HepG2 (cell line): ENCODE data around the gene SLC7A4. TPM values are rescaled to one million over a fixed set of nuclear protein-coding genes. Genes with fewer than 3 reads are reported as not detected.

Source experiments
- ATAC-seq: fragments of 200-7000 bp; cut with Tn5 transposase; 3 replicates; pipeline ENCODE4 v1.9.1; 2020; ENCODE audit warnings: mild to moderate bottlenecking, moderate library complexity
- BruUV-seq: library from RNA; stranded (reverse); fragments of 400-500 nt; replicated peaks from 2 replicates; lab custom pipeline; 2021; lab: Mats Ljungman, UMichigan
- CTCF ChIA-PET: fragments of 300-600 bp; formaldehyde crosslinking; extraction: SDS; loops from one replicate; lab custom pipeline; 2021; ENCODE audit warnings: low total read pairs, inconsistent platforms, low intra/inter-chr PET ratio; lab: Yijun Ruan, JAX
- POLR2A ChIA-PET: fragments of 350-600 bp; sonication (Branson Sonifier 250); formaldehyde crosslinking; loops from one replicate; lab custom pipeline; 2020; ENCODE audit warnings: antibody characterized with exemption, inconsistent platforms; lab: Yijun Ruan, JAX
- DNase-seq: peaks from one replicate; pipeline ENCODE4 v3.0.0-alpha.2; 2015; ENCODE audit warnings: low spot score
- FAIRE-seq: peaks from 3 replicates; lab custom pipeline; 2011; peaks lifted over from hg19 to GRCh38; lab: Jason Lieb, UNC
- H2AFZ ChIP-seq: one replicate; pipeline ENCODE4 v1.6.1; 2011; ENCODE audit warnings: low read length, inconsistent platforms
- H3K27ac ChIP-seq: fragments of 300-600 bp; 3 replicates; pipeline ENCODE4 v1.8.0; 2011; ENCODE audit warnings: mixed run types, mild to moderate bottlenecking, mixed read lengths, low read length, inconsistent platforms; ENCODE audit not compliant: insufficient read depth; ENCODE audit errors: extremely low read length
- H3K27me3 ChIP-seq, 2 experiments: fragments of 200-600 bp in 1 of 2; 2 replicates in 1 of 2; 3 replicates in 1 of 2; pipeline versions ENCODE4 v1.6.0 to v1.8.0; 2011; ENCODE audit warnings: low read length in 2 of 2, mild to moderate bottlenecking in 2 of 2, moderate library complexity in 2 of 2, inconsistent platforms in 1 of 2; ENCODE audit not compliant: insufficient read depth in 2 of 2, control insufficient read depth in 1 of 2
- H3K36me3 ChIP-seq, 2 experiments: fragments of 200-600 bp in 1 of 2; replicated peaks in 1 of 2; 2 replicates in 1 of 2; 3 replicates in 1 of 2; pipeline versions ENCODE4 v1.5.1 to v1.8.0; 2011; ENCODE audit warnings: low read length in 2 of 2, inconsistent platforms in 1 of 2; ENCODE audit not compliant: insufficient read depth in 2 of 2, control insufficient read depth in 1 of 2
- H3K4me1 ChIP-seq: 2 replicates; pipeline ENCODE4 v1.5.1; 2012; ENCODE audit warnings: low read length, inconsistent platforms; ENCODE audit not compliant: insufficient read depth
- H3K4me2 ChIP-seq: 2 replicates; pipeline ENCODE4 v1.6.0; 2011; ENCODE audit warnings: low read depth, low read length, inconsistent platforms
- H3K4me3 ChIP-seq, 3 experiments: fragments of 200-600 bp in 1 of 3; sonication (generic), shearing (Covaris generic) in 1 of 3; replicated peaks in 1 of 3; 2 replicates each; pipeline ENCODE4 v1.5.1; 2011 to 2016; ENCODE audit warnings: low read length in 3 of 3, inconsistent platforms in 2 of 3, low read depth in 2 of 3, mild to moderate bottlenecking in 2 of 3, control low read depth in 1 of 3, mixed read lengths in 1 of 3; ENCODE audit not compliant: insufficient read depth in 1 of 3
- H3K79me2 ChIP-seq: one replicate; pipeline ENCODE4 v1.6.1; 2011; ENCODE audit warnings: low read length, inconsistent platforms; ENCODE audit not compliant: insufficient read depth
- H3K9ac ChIP-seq: 2 replicates; pipeline ENCODE4 v1.6.0; 2011; ENCODE audit warnings: mild to moderate bottlenecking, low read depth, low read length, inconsistent platforms; ENCODE audit not compliant: insufficient read depth
- H3K9me3 ChIP-seq: 2 replicates; pipeline ENCODE4 v1.5.1; 2012; ENCODE audit warnings: mild to moderate bottlenecking, low read length
- H4K20me1 ChIP-seq: 2 replicates; pipeline ENCODE4 v1.6.0; 2011; ENCODE audit warnings: inconsistent platforms, mild to moderate bottlenecking, low read length, moderate library complexity; ENCODE audit not compliant: insufficient read depth
- ARNT2 ChIP-seq: sonication (generic); formaldehyde crosslinking; IDR thresholded peaks from 2 replicates; pipeline ENCODE4 v1.8.0; 2022; ENCODE audit warnings: mild to moderate bottlenecking, low read depth, missing genetic modification reagents, moderate library complexity
- BORCS8-MEF2B ChIP-seq: sonication (generic); formaldehyde crosslinking; IDR thresholded peaks from 2 replicates; pipeline ENCODE4 v1.8.0; 2022; ENCODE audit warnings: mild to moderate bottlenecking, missing genetic modification reagents
- CEBPB ChIP-seq: IDR thresholded peaks from 2 replicates; pipeline ENCODE4 v1.6.1; 2011; ENCODE audit warnings: low read depth, low read length, improper control_type of control experiment, borderline replicate concordance
- CHCHD3 ChIP-seq: sonication (generic); formaldehyde crosslinking; IDR thresholded peaks from 2 replicates; pipeline ENCODE4 v1.8.0; 2022; ENCODE audit warnings: mild to moderate bottlenecking, missing genetic modification reagents, moderate library complexity
- HDAC6 ChIP-seq: fragments of 200-600 bp; sonication (generic); IDR thresholded peaks from 2 replicates; pipeline ENCODE4 v1.7.0; 2017; ENCODE audit warnings: mild to moderate bottlenecking, antibody characterized with exemption, low read length, low read depth
- HNF4A ChIP-seq: sonication (generic); formaldehyde crosslinking; IDR thresholded peaks from 2 replicates; pipeline ENCODE4 v1.4.0; 2020; ENCODE audit warnings: missing genetic modification reagents
- KLF15 ChIP-seq: sonication (generic); formaldehyde crosslinking; IDR thresholded peaks from 2 replicates; pipeline ENCODE4 v1.8.1; 2023; ENCODE audit warnings: borderline replicate concordance, mild to moderate bottlenecking, inconsistent platforms, missing genetic modification reagents, mixed read lengths
- NAIF1 ChIP-seq: sonication (generic); formaldehyde crosslinking; IDR thresholded peaks from 2 replicates; pipeline ENCODE4 v1.5.0; 2020; ENCODE audit warnings: mild to moderate bottlenecking, missing genetic modification reagents, borderline replicate concordance
- TARDBP ChIP-seq: sonication (generic); formaldehyde crosslinking; IDR thresholded peaks from 2 replicates; pipeline ENCODE4 v1.8.0; 2022; ENCODE audit warnings: mild to moderate bottlenecking, missing genetic modification reagents
- ZC3H13 ChIP-seq: sonication (generic); formaldehyde crosslinking; IDR thresholded peaks from 2 replicates; pipeline ENCODE4 v1.8.1; 2023; ENCODE audit warnings: mild to moderate bottlenecking, missing genetic modification reagents, moderate library complexity
- ZNF12 ChIP-seq: sonication (generic); formaldehyde crosslinking; IDR thresholded peaks from 2 replicates; pipeline ENCODE4 v1.5.0; 2020; ENCODE audit warnings: missing genetic modification reagents
- ZNF205 ChIP-seq: IDR thresholded peaks from 2 replicates; pipeline ENCODE4 v1.6.1; 2018; ENCODE audit warnings: missing biosample characterization, missing genetic modification reagents
- ZSCAN29 ChIP-seq: sonication (generic); formaldehyde crosslinking; conservative IDR thresholded peaks from 2 replicates; pipeline ENCODE4 v1.4.0; 2020; ENCODE audit warnings: mild to moderate bottlenecking, missing genetic modification reagents
- WGBS: methylation state at CpG from one replicate; pipeline ENCODE4 v1.1.6; 2017; ENCODE audit warnings: low lambda C conversion rate; 5-methylcytosine and 5-hydroxymethylcytosine counted together
- in situ Hi-C: cut with HindIII; loops from 2 replicates; pipeline ENCODE4 v1.10.0; 2017; ENCODE audit warnings: low pct_unique_long_range_greater_than_20kb; ENCODE audit not compliant: extremely low pct_ligation_motif_present
- intact Hi-C: fragments of 100-400 bp; cut with micrococcal nuclease; formaldehyde crosslinking; loops from one replicate; pipeline ENCODE4 v1.10.0; 2022; ENCODE audit not compliant: unreplicated experiment
- polyA plus RNA-seq, 8 experiments: library from polyadenylated mRNA; depleted of rRNA in 3 of 8; stranded (reverse) in 7 of 8; unstranded in 1 of 8; fragments of >200 nt; fragmentation: Illumina TruSeq in 4 of 8; extraction: Trizol in 4 of 8; gene quantifications; 2 replicates each; pipeline versions ENCODE4 v1.2.1 to v1.2.3, GENCODE V29; 2011 to 2016; ENCODE audit warnings: low read depth in 4 of 8, missing spikeins in 1 of 8, mixed read lengths in 1 of 8; ENCODE audit not compliant: insufficient read depth in 1 of 8
- total RNA-seq, 5 experiments: library from RNA; depleted of rRNA; stranded (reverse); fragments of >200 nt; fragmentation: Illumina TruSeq; extraction: Trizol; gene quantifications; 2 replicates each; pipeline ENCODE4 v1.2.3, GENCODE V29; 2016; ENCODE audit warnings: low read depth in 1 of 5
- TF ChIP-seq, protein P1 (sequence below): sonication (generic); formaldehyde crosslinking; IDR thresholded peaks from 2 replicates; pipeline ENCODE4 v1.5.0; 2020; ENCODE audit warnings: missing genetic modification reagents, mild to moderate bottlenecking, borderline replicate concordance
- TF ChIP-seq, protein P2 (sequence below): sonication (generic); formaldehyde crosslinking; IDR thresholded peaks from 2 replicates; pipeline ENCODE4 v1.5.0; 2020; ENCODE audit warnings: mild to moderate bottlenecking, low read depth, missing genetic modification reagents, borderline replicate concordance

Gene SLC7A4
- total and polyA plus RNA-seq, 2 of the 13 experiments (the other 11 are each of a cell fraction or from before 2014, with no cell fraction given): not detected

- in situ Hi-C loops: no loop called here
- H4K20me1 ChIP-seq: no peaks in the 10 kb centered on the region
- ChIA-PET POLR2A (interaction anchor here (1.7 kb wide), 1 partner anchor 10 kb away, joined by 9 read pairs; the partner anchor contains the start of gene THAP7), CTCF (no interaction called here)
- ATAC-seq: no peak
- no peak for TF ChIP-seq NAIF1
- TF ChIP-seq ZNF12 (CRISPR knock-in tag): no peak
- no peak for TF ChIP-seq CEBPB
- TF ChIP-seq TARDBP (CRISPR knock-in tag): no peak
- no peak for TF ChIP-seq HNF4A (CRISPR knock-in tag)
- TF ChIP-seq CHCHD3 (CRISPR knock-in tag): no peak
- TF ChIP-seq KLF15 (CRISPR knock-in tag): no peak
- TF ChIP-seq, protein P1, sequence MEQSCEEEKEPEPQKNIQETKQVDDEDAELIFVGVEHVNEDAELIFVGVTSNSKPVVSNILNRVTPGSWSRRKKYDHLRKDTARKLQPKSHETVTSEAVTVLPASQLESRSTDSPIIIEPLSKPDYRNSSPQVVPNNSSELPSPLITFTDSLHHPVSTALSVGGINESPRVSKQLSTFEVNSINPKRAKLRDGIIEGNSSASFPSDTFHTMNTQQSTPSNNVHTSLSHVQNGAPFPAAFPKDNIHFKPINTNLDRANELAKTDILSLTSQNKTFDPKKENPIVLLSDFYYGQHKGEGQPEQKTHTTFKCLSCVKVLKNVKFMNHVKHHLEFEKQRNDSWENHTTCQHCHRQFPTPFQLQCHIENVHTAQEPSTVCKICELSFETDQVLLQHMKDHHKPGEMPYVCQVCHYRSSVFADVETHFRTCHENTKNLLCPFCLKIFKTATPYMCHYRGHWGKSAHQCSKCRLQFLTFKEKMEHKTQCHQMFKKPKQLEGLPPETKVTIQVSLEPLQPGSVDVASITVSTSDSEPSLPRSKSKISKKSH: no peak
- TF ChIP-seq ARNT2 (CRISPR knock-in tag): no peak
- TF ChIP-seq, protein P2, sequence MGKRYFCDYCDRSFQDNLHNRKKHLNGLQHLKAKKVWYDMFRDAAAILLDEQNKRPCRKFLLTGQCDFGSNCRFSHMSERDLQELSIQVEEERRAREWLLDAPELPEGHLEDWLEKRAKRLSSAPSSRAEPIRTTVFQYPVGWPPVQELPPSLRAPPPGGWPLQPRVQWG (CRISPR knock-in tag): no peak
- TF ChIP-seq ZNF205 (CRISPR knock-in tag): no peak
- TF ChIP-seq ZC3H13 (CRISPR knock-in tag): no peak
- TF ChIP-seq BORCS8-MEF2B: no peak
- TF ChIP-seq ZSCAN29 (CRISPR knock-in tag): no peak
- TF ChIP-seq HDAC6: no peak
- H3K4me3 ChIP-seq: no peak overlapping the region
- intact Hi-C loops: no loop called here
- H3K9ac ChIP-seq: no peak overlapping the region
- H3K4me2 ChIP-seq: no peak overlapping the region
- FAIRE-seq: no peak
- no peak overlapping the region for H2AFZ ChIP-seq
- H3K79me2 ChIP-seq: no peaks in the 10 kb centered on the region
- H3K4me1 ChIP-seq: peaks cover 46% of the 10 kb centered on the region
- no peak overlapping the region for H3K27ac ChIP-seq
- no TSS peak for BruUV-seq
- H3K36me3 ChIP-seq: no peaks in the 10 kb centered on the region
- WGBS: 37% methylated on average over 7 of the region's 14 CpGs
- no peaks in the 10 kb centered on the region for H3K9me3 ChIP-seq
- H3K27me3 ChIP-seq: peaks cover 0 to 5% of the 10 kb centered on the region in 2 experiments; a peak in 1 of 5 replicates
- DNase-seq: no peak
Observed at GRCh38 chr22:21012446-21013407, 19.6 kb downstream of the SLC7A4 start.
